ENCODE results near the gene TUBGCP5. TPM values are rescaled to one million over a fixed set of nuclear protein-coding genes. Genes with fewer than 3 reads are reported as not detected.
"Not testable (repeated sequence)": the region's sequence is repeated elsewhere in the genome, so short reads cannot be mapped to it uniquely, and the experiment has no call there.

Gene TUBGCP5
- total and polyA plus RNA-seq, 2 donors, result 9.3 to 19.7 TPM

DNA sequence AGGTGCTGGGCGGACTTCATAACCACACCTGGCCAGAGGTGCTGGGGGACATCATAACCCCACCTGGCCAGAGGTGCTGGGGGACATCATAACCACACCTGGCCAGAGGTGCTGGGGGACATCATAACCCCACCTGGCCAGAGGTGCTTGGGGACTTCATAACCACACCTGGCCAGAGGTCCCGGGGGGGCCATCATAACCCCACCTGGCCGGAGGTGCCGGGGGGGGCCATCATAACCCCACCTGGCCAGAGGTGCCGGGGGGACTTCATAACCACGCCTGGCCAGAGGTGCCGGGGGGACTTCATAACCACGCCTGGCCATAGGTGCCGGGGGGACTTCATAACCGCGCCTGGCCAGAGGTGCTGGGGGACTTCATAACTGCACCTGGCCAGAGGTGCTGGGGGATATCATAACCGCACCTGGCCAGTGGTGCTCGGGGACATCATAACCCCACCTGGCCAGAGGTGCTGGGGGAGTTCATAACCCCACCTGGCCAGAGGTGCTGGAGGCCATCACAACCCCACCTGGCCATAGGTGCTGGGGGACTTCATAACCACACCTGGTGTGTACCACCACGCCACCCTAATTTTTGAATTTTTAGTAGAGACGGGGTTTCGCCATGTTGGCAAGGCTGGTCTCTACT lies 10.7 kb upstream of the TUBGCP5 start:
- Histone ChIP-seq H3K4me3 (ENCODE audit: low read length in 2 of 2) (no peak overlapping the region), H3K4me1 (ENCODE audit: control insufficient read depth in 2 of 2, insufficient read depth in 2 of 2, low read length in 2 of 2) (no peaks in the 10 kb centered on the region), H3K36me3 (ENCODE audit: control insufficient read depth in 2 of 2, insufficient read depth in 2 of 2, low read length in 1 of 2) (no peaks in the 10 kb centered on the region), H3K9me3 (ENCODE audit: control insufficient read depth in 2 of 2, insufficient read depth in 1 of 2, low read length in 1 of 2) (no peaks in the 10 kb centered on the region), H3K27me3 (ENCODE audit: control insufficient read depth in 2 of 2, insufficient read depth in 1 of 2, low read length in 1 of 2) (no peaks in the 10 kb centered on the region), H3K27ac (ENCODE audit: low read depth in 1 of 2, low read length in 1 of 2) (no peak overlapping the region)
- DNase-seq (ENCODE audit: low read depth in 6 of 9, low spot score in 9 of 9), result no peak
- WGBS, result 97% methylated on average over 16 of the region's 16 CpGs

- not testable (repeated sequence) for H3K9me3 ChIP-seq (ENCODE audit: control insufficient read depth in 2 of 2, insufficient read depth in 1 of 2, low read length in 1 of 2); H3K27ac ChIP-seq (ENCODE audit: low read depth in 1 of 2, low read length in 1 of 2); H3K4me3 ChIP-seq (ENCODE audit: low read length in 2 of 2); H3K4me1 ChIP-seq (ENCODE audit: control insufficient read depth in 2 of 2, insufficient read depth in 2 of 2, low read length in 2 of 2); H3K27me3 ChIP-seq (ENCODE audit: control insufficient read depth in 2 of 2, insufficient read depth in 1 of 2, low read length in 1 of 2); DNase-seq (ENCODE audit: low read depth in 6 of 9, low spot score in 9 of 9); H3K36me3 ChIP-seq (ENCODE audit: control insufficient read depth in 2 of 2, insufficient read depth in 2 of 2, low read length in 1 of 2)
- WGBS, result 91% methylated on average over 9 of the region's 9 CpGs
Observed at GRCh38 chr15:23048572-23049282, 9.4 kb upstream of the TUBGCP5 start.

DNA sequence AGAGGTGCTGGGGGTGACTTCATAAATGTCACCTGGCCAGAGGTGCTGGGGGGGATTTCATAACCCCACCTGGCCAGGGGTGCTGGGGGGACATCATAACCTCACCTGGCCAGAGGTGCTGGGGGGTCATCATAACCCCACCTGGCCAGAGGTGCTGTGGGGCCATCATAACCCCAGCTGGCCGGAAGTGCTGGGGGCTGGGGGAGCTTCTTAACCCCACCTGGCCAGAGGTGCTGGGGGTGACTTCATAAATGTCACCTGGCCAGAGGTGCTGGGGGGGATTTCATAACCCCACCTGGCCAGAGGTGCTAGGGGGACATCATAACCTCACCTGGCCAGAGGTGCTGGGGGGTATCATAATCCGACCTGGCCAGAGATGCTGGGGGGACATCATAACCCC lies 4.6 kb upstream of the TUBGCP5 start:
- H3K4me1 ChIP-seq (ENCODE audit: control insufficient read depth in 2 of 2, insufficient read depth in 2 of 2, low read length in 2 of 2); H3K9me3 ChIP-seq (ENCODE audit: control insufficient read depth in 2 of 2, insufficient read depth in 1 of 2, low read length in 1 of 2); H3K27me3 ChIP-seq (ENCODE audit: control insufficient read depth in 2 of 2, insufficient read depth in 1 of 2, low read length in 1 of 2); H3K27ac ChIP-seq (ENCODE audit: low read depth in 1 of 2, low read length in 1 of 2); DNase-seq (ENCODE audit: low read depth in 6 of 9, low spot score in 9 of 9); H3K36me3 ChIP-seq (ENCODE audit: control insufficient read depth in 2 of 2, insufficient read depth in 2 of 2, low read length in 1 of 2); H3K4me3 ChIP-seq (ENCODE audit: low read length in 2 of 2): not testable (repeated sequence)
- WGBS, result 97% methylated on average over 2 of the region's 2 CpGs

DNA sequence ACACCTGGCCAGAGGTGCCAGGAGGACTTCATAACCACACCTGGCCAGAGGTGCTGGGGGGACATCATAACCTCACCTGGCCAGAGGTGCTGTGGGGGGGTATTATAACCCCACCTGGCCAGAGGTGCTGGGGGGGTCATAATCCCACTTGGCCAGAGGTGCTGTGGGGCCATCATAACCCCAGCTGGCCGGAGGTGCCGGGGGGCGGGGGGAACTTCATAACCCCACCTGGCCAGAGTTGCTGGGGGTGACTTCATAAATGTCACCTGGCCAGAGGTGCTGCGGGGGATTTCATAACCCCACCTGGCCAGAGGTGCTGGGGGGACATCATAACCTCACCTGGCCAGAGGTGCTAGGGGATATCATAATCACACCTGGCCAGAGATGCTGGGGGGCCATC lies 4.2 kb upstream of the TUBGCP5 start:
- 96% methylated on average over 4 of the region's 4 CpGs for WGBS
- H3K36me3 ChIP-seq (ENCODE audit: control insufficient read depth in 2 of 2, insufficient read depth in 2 of 2, low read length in 1 of 2); H3K4me3 ChIP-seq (ENCODE audit: low read length in 2 of 2); DNase-seq (ENCODE audit: low read depth in 6 of 9, low spot score in 9 of 9); H3K9me3 ChIP-seq (ENCODE audit: control insufficient read depth in 2 of 2, insufficient read depth in 1 of 2, low read length in 1 of 2); H3K4me1 ChIP-seq (ENCODE audit: control insufficient read depth in 2 of 2, insufficient read depth in 2 of 2, low read length in 2 of 2); H3K27ac ChIP-seq (ENCODE audit: low read depth in 1 of 2, low read length in 1 of 2); H3K27me3 ChIP-seq (ENCODE audit: control insufficient read depth in 2 of 2, insufficient read depth in 1 of 2, low read length in 1 of 2): not testable (repeated sequence)

DNA sequence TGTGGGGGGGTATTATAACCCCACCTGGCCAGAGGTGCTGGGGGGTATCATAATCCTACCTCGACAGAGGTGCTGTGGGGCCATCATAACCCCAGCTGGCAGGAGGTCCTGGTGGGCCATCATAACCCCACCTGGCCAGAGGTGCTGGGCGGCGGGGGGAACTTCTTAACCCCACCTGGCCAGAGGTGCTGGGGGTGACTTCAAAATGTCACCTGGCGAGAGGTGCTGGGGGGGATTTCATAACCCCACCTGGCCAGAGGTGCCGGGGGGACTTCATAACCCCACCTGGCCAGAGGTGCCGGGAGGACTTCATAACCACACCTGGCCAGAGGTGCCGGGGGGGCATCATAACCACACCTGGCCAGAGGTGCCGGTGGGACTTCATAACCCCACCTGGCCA lies 2.4 kb upstream of the TUBGCP5 start:
- H3K27me3 ChIP-seq (ENCODE audit: control insufficient read depth in 2 of 2, insufficient read depth in 1 of 2, low read length in 1 of 2); DNase-seq (ENCODE audit: low read depth in 6 of 9, low spot score in 9 of 9); H3K4me1 ChIP-seq (ENCODE audit: control insufficient read depth in 2 of 2, insufficient read depth in 2 of 2, low read length in 2 of 2); H3K9me3 ChIP-seq (ENCODE audit: control insufficient read depth in 2 of 2, insufficient read depth in 1 of 2, low read length in 1 of 2); H3K36me3 ChIP-seq (ENCODE audit: control insufficient read depth in 2 of 2, insufficient read depth in 2 of 2, low read length in 1 of 2); H3K4me3 ChIP-seq (ENCODE audit: low read length in 2 of 2); H3K27ac ChIP-seq (ENCODE audit: low read depth in 1 of 2, low read length in 1 of 2): not testable (repeated sequence)
- WGBS, result 95% methylated on average over 8 of the region's 8 CpGs

GRCh38 chr15:23039917-23040281 lies 530 bp upstream of the TUBGCP5 start:
- H3K36me3 ChIP-seq (ENCODE audit: control insufficient read depth in 2 of 2, insufficient read depth in 2 of 2, low read length in 1 of 2), result peaks cover 0 to 6% of the 10 kb centered on the region in 2 donors
- no peaks in the 10 kb centered on the region for H3K27me3 ChIP-seq (ENCODE audit: control insufficient read depth in 2 of 2, insufficient read depth in 1 of 2, low read length in 1 of 2)
- H3K4me1 ChIP-seq (ENCODE audit: control insufficient read depth in 2 of 2, insufficient read depth in 2 of 2, low read length in 2 of 2), result peaks cover 4 to 9% of the 10 kb centered on the region in 2 donors
- no peaks in the 10 kb centered on the region for H3K9me3 ChIP-seq (ENCODE audit: control insufficient read depth in 2 of 2, insufficient read depth in 1 of 2, low read length in 1 of 2)
- peak overlapping the region; percentile 52 to 67 for H3K27ac ChIP-seq (ENCODE audit: low read depth in 1 of 2, low read length in 1 of 2)
- WGBS, result 51% methylated on average over 10 of the region's 10 CpGs
- DNase-seq (ENCODE audit: low read depth in 6 of 9, low spot score in 9 of 9), result peak in 1 of 9 donors; percentile 13
- H3K4me3 ChIP-seq (ENCODE audit: low read length in 2 of 2), result peak overlapping the region; percentile 62 to 88

GRCh38 chr15:23038726-23039142 lies 635 bp downstream of the TUBGCP5 start:
- Histone ChIP-seq H3K9me3 (ENCODE audit: control insufficient read depth in 2 of 2, insufficient read depth in 1 of 2, low read length in 1 of 2) (no peaks in the 10 kb centered on the region), H3K27ac (ENCODE audit: low read depth in 1 of 2, low read length in 1 of 2) (peak overlapping the region in 1 of 2 donors; percentile 86), H3K36me3 (ENCODE audit: control insufficient read depth in 2 of 2, insufficient read depth in 2 of 2, low read length in 1 of 2) (peaks cover 0 to 12% of the 10 kb centered on the region in 2 donors), H3K4me1 (ENCODE audit: control insufficient read depth in 2 of 2, insufficient read depth in 2 of 2, low read length in 2 of 2) (peaks cover 4 to 9% of the 10 kb centered on the region in 2 donors), H3K27me3 (ENCODE audit: control insufficient read depth in 2 of 2, insufficient read depth in 1 of 2, low read length in 1 of 2) (no peaks in the 10 kb centered on the region), H3K4me3 (ENCODE audit: low read length in 2 of 2) (peak overlapping the region; percentile 62 to 88)
- WGBS, result 7% methylated on average over 14 of the region's 14 CpGs
- peak in 4 of 9 donors; percentile 16 to 49 (median 25) for DNase-seq (ENCODE audit: low read depth in 6 of 9, low spot score in 9 of 9)

- H3K36me3 ChIP-seq (ENCODE audit: control insufficient read depth in 2 of 2, insufficient read depth in 2 of 2, low read length in 1 of 2), result peaks cover 9 to 20% of the 10 kb centered on the region in 2 donors
- no peaks in the 10 kb centered on the region for H3K9me3 ChIP-seq (ENCODE audit: control insufficient read depth in 2 of 2, insufficient read depth in 1 of 2, low read length in 1 of 2)
- H3K4me3 ChIP-seq (ENCODE audit: low read length in 2 of 2), result no peak overlapping the region
- H3K27ac ChIP-seq (ENCODE audit: low read depth in 1 of 2, low read length in 1 of 2), result no peak overlapping the region
- peaks cover 4 to 9% of the 10 kb centered on the region in 2 donors for H3K4me1 ChIP-seq (ENCODE audit: control insufficient read depth in 2 of 2, insufficient read depth in 2 of 2, low read length in 2 of 2)
- DNase-seq (ENCODE audit: low read depth in 6 of 9, low spot score in 9 of 9), result peak in 8 of 9 donors; percentile 19 to 61 (median 40)
- 69% methylated on average over 5 of the region's 5 CpGs for WGBS
- no peaks in the 10 kb centered on the region for H3K27me3 ChIP-seq (ENCODE audit: control insufficient read depth in 2 of 2, insufficient read depth in 1 of 2, low read length in 1 of 2)
Observed at GRCh38 chr15:23035964-23036566, 3.3 kb downstream of the TUBGCP5 start.

DNA sequence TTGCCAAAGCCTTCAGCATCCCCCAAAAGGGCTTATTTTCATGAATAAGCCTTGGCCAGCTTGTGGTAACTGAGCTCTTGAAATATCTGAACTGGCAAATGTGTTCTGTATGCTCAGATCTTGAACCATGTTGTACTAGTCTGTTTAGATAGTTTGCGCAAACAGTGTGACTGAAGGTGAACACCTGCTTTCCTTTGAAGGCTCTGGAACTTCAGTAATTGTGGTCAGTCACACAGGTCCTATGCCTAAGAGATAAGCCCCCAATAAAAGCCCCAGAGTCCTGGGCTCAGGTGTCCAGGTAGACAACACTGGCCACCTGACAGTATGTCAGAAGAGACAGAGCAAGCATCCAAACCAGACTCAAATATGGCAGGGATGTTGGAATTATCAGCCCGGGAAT lies 5.4 kb downstream of the TUBGCP5 start:
- H3K36me3 ChIP-seq (ENCODE audit: control insufficient read depth in 2 of 2, insufficient read depth in 2 of 2, low read length in 1 of 2), result peaks cover 17 to 28% of the 10 kb centered on the region in 2 donors
- no peak for DNase-seq (ENCODE audit: low read depth in 6 of 9, low spot score in 9 of 9)
- no peaks in the 10 kb centered on the region for H3K9me3 ChIP-seq (ENCODE audit: control insufficient read depth in 2 of 2, insufficient read depth in 1 of 2, low read length in 1 of 2)
- H3K4me3 ChIP-seq (ENCODE audit: low read length in 2 of 2), result no peak overlapping the region
- H3K27ac ChIP-seq (ENCODE audit: low read depth in 1 of 2, low read length in 1 of 2), result no peak overlapping the region
- 97% methylated on average over 2 of the region's 2 CpGs for WGBS
- peaks cover 2 to 3% of the 10 kb centered on the region in 2 donors for H3K4me1 ChIP-seq (ENCODE audit: control insufficient read depth in 2 of 2, insufficient read depth in 2 of 2, low read length in 2 of 2)
- no peaks in the 10 kb centered on the region for H3K27me3 ChIP-seq (ENCODE audit: control insufficient read depth in 2 of 2, insufficient read depth in 1 of 2, low read length in 1 of 2)

All from thymus (tissue), 11 donors.